Measurements from ENCODE around the gene VSTM2L.

Gene VSTM2L

GRCh38 chr20:37976887-37977286 lies 74.0 kb downstream of the VSTM2L start:
- Histone ChIP-seq H3K27me3 (ENCODE audit: insufficient read depth, low read length) (no peaks in the 10 kb centered on the region), H3K36me3 (ENCODE audit: insufficient read depth, low read length) (no peaks in the 10 kb centered on the region; the same call in 1 of the 2 replicates), H3K4me3 (ENCODE audit: low read length) (peak overlapping the region; percentile 31), H3K9ac (ENCODE audit: low read depth, low read length) (no peak overlapping the region), H3K4me1 (ENCODE audit: insufficient read depth, low read length) (peaks cover 10% of the 10 kb centered on the region), H3K9me3 (ENCODE audit: insufficient read depth, low read depth, low read length) (no peaks in the 10 kb centered on the region), H3K27ac (ENCODE audit: low read depth, low read length) (no peak overlapping the region)
- WGBS = 22% methylated on average over 10 of the region's 10 CpGs

GRCh38 chr20:37977338-37977737 lies 74.4 kb downstream of the VSTM2L start:
- no peaks in the 10 kb centered on the region for H3K9me3 ChIP-seq (ENCODE audit: insufficient read depth, low read depth, low read length)
- H3K36me3 ChIP-seq (ENCODE audit: insufficient read depth, low read length) = no peaks in the 10 kb centered on the region; the same call in 1 of the 2 replicates
- H3K4me3 ChIP-seq (ENCODE audit: low read length) = no peak overlapping the region
- 34% methylated on average over 9 of the region's 12 CpGs for WGBS
- no peak overlapping the region for H3K27ac ChIP-seq (ENCODE audit: low read depth, low read length)
- H3K9ac ChIP-seq (ENCODE audit: low read depth, low read length) = no peak overlapping the region
- H3K4me1 ChIP-seq (ENCODE audit: insufficient read depth, low read length) = peaks cover 6% of the 10 kb centered on the region
- H3K27me3 ChIP-seq (ENCODE audit: insufficient read depth, low read length) = no peaks in the 10 kb centered on the region

DNA sequence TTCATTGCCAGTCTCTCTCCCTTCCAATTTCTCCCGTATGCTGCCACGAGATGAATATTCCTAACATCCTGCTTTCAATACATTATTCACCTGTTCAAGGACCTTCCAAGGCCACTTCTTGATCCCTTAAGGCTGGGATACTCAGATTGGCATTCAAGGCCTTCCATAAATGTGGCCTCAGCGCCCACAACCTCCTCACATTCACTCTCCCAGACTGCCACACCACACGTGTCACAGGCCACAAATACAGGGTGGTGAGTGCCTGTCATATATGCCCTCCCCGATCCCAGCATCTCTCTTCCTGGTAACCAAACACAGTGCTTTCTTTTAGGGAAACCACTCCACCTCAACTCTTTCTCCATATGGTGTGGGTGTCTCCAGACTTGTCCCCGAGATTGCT lies 74.9 kb downstream of the VSTM2L start:
- Histone ChIP-seq H3K4me1 (ENCODE audit: insufficient read depth, low read length) (peaks cover 6% of the 10 kb centered on the region), H3K9me3 (ENCODE audit: insufficient read depth, low read depth, low read length) (no peaks in the 10 kb centered on the region), H3K4me3 (ENCODE audit: low read length) (no peak overlapping the region), H3K36me3 (ENCODE audit: insufficient read depth, low read length) (peaks cover 4% of the 10 kb centered on the region), H3K27me3 (ENCODE audit: insufficient read depth, low read length) (no peaks in the 10 kb centered on the region), H3K27ac (ENCODE audit: low read depth, low read length) (no peak overlapping the region), H3K9ac (ENCODE audit: low read depth, low read length) (no peak overlapping the region)
- 77% methylated on average over 6 of the region's 6 CpGs for WGBS

- Histone ChIP-seq H3K4me3 (ENCODE audit: low read length) (no peak overlapping the region), H3K9me3 (ENCODE audit: insufficient read depth, low read depth, low read length) (no peaks in the 10 kb centered on the region), H3K27me3 (ENCODE audit: insufficient read depth, low read length) (no peaks in the 10 kb centered on the region), H3K27ac (ENCODE audit: low read depth, low read length) (no peak overlapping the region), H3K36me3 (ENCODE audit: insufficient read depth, low read length) (peaks cover 9% of the 10 kb centered on the region), H3K9ac (ENCODE audit: low read depth, low read length) (no peak overlapping the region), H3K4me1 (ENCODE audit: insufficient read depth, low read length) (peaks cover 6% of the 10 kb centered on the region)
- 92% methylated on average over 16 of the region's 16 CpGs for WGBS
Measured at GRCh38 chr20:37979021-37979985, 76.4 kb downstream of the VSTM2L start.

DNA sequence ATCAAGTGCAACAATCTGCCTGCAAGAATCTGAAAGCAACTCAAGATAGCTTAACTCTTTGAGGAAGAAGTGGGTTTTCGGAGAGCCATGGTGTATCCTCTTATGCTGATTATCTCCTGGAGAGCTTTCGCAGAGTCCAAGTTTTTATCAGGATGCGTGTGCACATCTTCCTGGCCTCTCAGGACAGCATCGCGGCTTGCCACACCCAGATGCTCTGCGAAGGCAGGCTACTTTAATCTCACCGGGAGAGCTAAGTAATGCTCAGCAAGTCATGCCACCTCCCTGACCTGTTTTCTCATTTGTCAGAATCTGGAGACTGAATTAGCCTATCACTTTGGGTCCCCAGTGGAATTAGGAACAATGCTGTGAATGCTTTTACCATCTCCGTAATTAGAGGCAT lies 77.5 kb downstream of the VSTM2L start:
- H3K36me3 ChIP-seq (ENCODE audit: insufficient read depth, low read length) = peaks cover 14% of the 10 kb centered on the region
- peaks cover 6% of the 10 kb centered on the region for H3K4me1 ChIP-seq (ENCODE audit: insufficient read depth, low read length)
- no peak overlapping the region for H3K27ac ChIP-seq (ENCODE audit: low read depth, low read length)
- 89% methylated on average over 8 of the region's 8 CpGs for WGBS
- H3K27me3 ChIP-seq (ENCODE audit: insufficient read depth, low read length) = no peaks in the 10 kb centered on the region
- no peak overlapping the region for H3K9ac ChIP-seq (ENCODE audit: low read depth, low read length)
- H3K9me3 ChIP-seq (ENCODE audit: insufficient read depth, low read depth, low read length) = no peaks in the 10 kb centered on the region
- no peak overlapping the region for H3K4me3 ChIP-seq (ENCODE audit: low read length)

- Histone ChIP-seq H3K27ac (ENCODE audit: low read depth, low read length) (no peak overlapping the region), H3K4me1 (ENCODE audit: insufficient read depth, low read length) (peaks cover 6% of the 10 kb centered on the region), H3K9ac (ENCODE audit: low read depth, low read length) (no peak overlapping the region), H3K36me3 (ENCODE audit: insufficient read depth, low read length) (peaks cover 18% of the 10 kb centered on the region), H3K4me3 (ENCODE audit: low read length) (no peak overlapping the region), H3K27me3 (ENCODE audit: insufficient read depth, low read length) (no peaks in the 10 kb centered on the region), H3K9me3 (ENCODE audit: insufficient read depth, low read depth, low read length) (no peaks in the 10 kb centered on the region)
- 95% methylated on average over 5 of the region's 6 CpGs for WGBS
Measured at GRCh38 chr20:37980876-37981275, 77.9 kb downstream of the VSTM2L start.

GRCh38 chr20:37981568-37981967 lies 78.6 kb downstream of the VSTM2L start:
- 89% methylated on average over 8 of the region's 8 CpGs for WGBS
- peaks cover 4% of the 10 kb centered on the region for H3K4me1 ChIP-seq (ENCODE audit: insufficient read depth, low read length)
- H3K36me3 ChIP-seq (ENCODE audit: insufficient read depth, low read length) = peaks cover 25% of the 10 kb centered on the region
- no peak overlapping the region for H3K4me3 ChIP-seq (ENCODE audit: low read length)
- H3K27ac ChIP-seq (ENCODE audit: low read depth, low read length) = no peak overlapping the region
- H3K27me3 ChIP-seq (ENCODE audit: insufficient read depth, low read length) = no peaks in the 10 kb centered on the region
- no peak overlapping the region for H3K9ac ChIP-seq (ENCODE audit: low read depth, low read length)
- no peaks in the 10 kb centered on the region for H3K9me3 ChIP-seq (ENCODE audit: insufficient read depth, low read depth, low read length)

- Histone ChIP-seq H3K4me1 (ENCODE audit: insufficient read depth, low read length) (peaks cover 5% of the 10 kb centered on the region; the same call in 1 of the 2 replicates), H3K9me3 (ENCODE audit: insufficient read depth, low read depth, low read length) (no peaks in the 10 kb centered on the region), H3K36me3 (ENCODE audit: insufficient read depth, low read length) (peaks cover 39% of the 10 kb centered on the region), H3K9ac (ENCODE audit: low read depth, low read length) (no peak overlapping the region), H3K27ac (ENCODE audit: low read depth, low read length) (no peak overlapping the region), H3K4me3 (ENCODE audit: low read length) (no peak overlapping the region), H3K27me3 (ENCODE audit: insufficient read depth, low read length) (no peaks in the 10 kb centered on the region)
- WGBS = 90% methylated on average over 13 of the region's 13 CpGs
Measured at GRCh38 chr20:37983286-37983685, 80.4 kb downstream of the VSTM2L start.

GRCh38 chr20:37984018-37984785 lies 81.3 kb downstream of the VSTM2L start:
- H3K4me1 ChIP-seq (ENCODE audit: insufficient read depth, low read length) = peaks cover 5% of the 10 kb centered on the region; the same call in 1 of the 2 replicates

DNA sequence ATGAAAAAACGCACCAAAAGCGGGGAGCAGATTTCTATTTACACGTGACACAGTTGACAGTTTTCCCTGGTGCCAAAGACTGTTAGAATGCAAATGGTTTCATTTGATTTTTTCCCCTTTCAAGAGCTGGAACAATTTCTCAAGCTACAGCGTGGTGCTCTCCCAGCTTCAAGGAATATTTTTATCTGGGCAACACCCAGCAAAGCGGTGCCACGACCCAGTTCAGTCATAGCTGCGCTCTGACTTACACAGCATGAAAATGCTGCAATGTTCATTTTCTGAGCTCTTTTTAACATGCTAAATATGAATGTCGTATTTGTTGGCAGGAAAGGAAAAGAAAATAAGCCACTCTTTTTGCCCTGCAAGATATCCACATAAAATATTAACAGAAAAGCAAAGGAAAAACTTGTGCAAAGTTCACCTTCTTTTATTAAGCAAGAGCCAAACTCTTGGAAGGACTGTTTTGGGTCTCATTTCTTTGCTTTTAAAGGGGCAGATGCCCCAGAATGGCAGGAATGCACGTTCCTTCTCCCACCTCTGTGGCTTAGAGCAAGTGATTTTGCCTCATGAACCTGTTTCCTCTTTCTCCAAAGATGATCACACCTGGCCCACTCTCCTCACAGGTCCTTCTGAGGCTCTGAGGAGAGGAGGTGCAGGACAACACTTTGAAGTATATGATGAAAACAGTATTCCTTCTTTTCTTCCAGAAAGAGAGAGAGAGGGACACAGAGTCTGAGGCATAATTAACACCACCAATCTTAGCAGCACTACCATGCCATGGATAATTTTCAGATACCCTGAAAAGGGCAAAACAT lies 83.3 kb downstream of the VSTM2L start:
- H3K27ac ChIP-seq (ENCODE audit: low read depth, low read length) = no peak overlapping the region
- H3K4me1 ChIP-seq (ENCODE audit: insufficient read depth, low read length) = peaks cover 5% of the 10 kb centered on the region; the same call in 1 of the 2 replicates
- no peaks in the 10 kb centered on the region for H3K27me3 ChIP-seq (ENCODE audit: insufficient read depth, low read length)
- no peak overlapping the region for H3K4me3 ChIP-seq (ENCODE audit: low read length)
- peaks cover 64% of the 10 kb centered on the region for H3K36me3 ChIP-seq (ENCODE audit: insufficient read depth, low read length)
- H3K9ac ChIP-seq (ENCODE audit: low read depth, low read length) = no peak overlapping the region
- no peaks in the 10 kb centered on the region for H3K9me3 ChIP-seq (ENCODE audit: insufficient read depth, low read depth, low read length)
- 96% methylated on average over 9 of the region's 9 CpGs for WGBS

More at GRCh38 chr20:37984018-37984785, 81.3 kb downstream of the VSTM2L start:
- Histone ChIP-seq H3K9ac (ENCODE audit: low read depth, low read length) (no peak overlapping the region), H3K36me3 (ENCODE audit: insufficient read depth, low read length) (peaks cover 48% of the 10 kb centered on the region), H3K9me3 (ENCODE audit: insufficient read depth, low read depth, low read length) (no peaks in the 10 kb centered on the region), H3K4me3 (ENCODE audit: low read length) (no peak overlapping the region), H3K27ac (ENCODE audit: low read depth, low read length) (no peak overlapping the region), H3K27me3 (ENCODE audit: insufficient read depth, low read length) (no peaks in the 10 kb centered on the region)
- WGBS = 92% methylated on average over 14 of the region's 14 CpGs

Data from HUES64 (cell line).